H1 (cell line): ENCODE results near the gene RNF125. TPM values are rescaled to one million over a fixed set of nuclear protein-coding genes. Genes with fewer than 3 reads are reported as not detected.

ENCODE experiments used
- CTCF ChIA-PET: fragments of 300-600 bp; sonication (Branson Sonifier 250); formaldehyde crosslinking; loops from one replicate; lab custom pipeline; 2021; ENCODE audit not compliant: partially characterized antibody; lab: Charles Lee
- POLR2A ChIA-PET: fragments of 300-600 bp; sonication (Branson Sonifier 250); formaldehyde crosslinking; loops from one replicate; lab custom pipeline; 2021; ENCODE audit warnings: inconsistent platforms; ENCODE audit not compliant: partially characterized antibody; lab: Charles Lee
- DNase-seq, 2 experiments: peaks; one replicate each; pipeline versions ENCODE4 v3.0.0 to v3.0.0-alpha.2; 2010 to 2022; ENCODE audit warnings: low spot score in 2 of 2, low read depth in 1 of 2, mixed read lengths in 1 of 2
- FAIRE-seq: peaks from 2 replicates; lab custom pipeline; 2011; peaks lifted over from hg19 to GRCh38; lab: Jason Lieb, UNC
- H2AFZ ChIP-seq: 2 replicates; pipeline ENCODE4 v1.8.1; 2012; ENCODE audit warnings: low read length, inconsistent platforms
- H2AK5ac ChIP-seq: 2 replicates; pipeline ENCODE4 v1.6.1; 2013; ENCODE audit warnings: low read depth, low read length
- H2BK120ac ChIP-seq: replicated peaks from 2 replicates; pipeline ENCODE3; 2013; ENCODE audit warnings: low read depth, low read length, inconsistent platforms
- H2BK12ac ChIP-seq: 2 replicates; pipeline ENCODE4 v1.6.1; 2013; ENCODE audit warnings: low read depth, low read length
- H2BK15ac ChIP-seq: 2 replicates; pipeline ENCODE4 v1.6.1; 2013; ENCODE audit warnings: low read length
- H2BK20ac ChIP-seq: 2 replicates; pipeline ENCODE4 v1.6.1; 2013; ENCODE audit warnings: low read length
- H2BK5ac ChIP-seq: 2 replicates; pipeline ENCODE4 v1.6.1; 2013; ENCODE audit warnings: low read depth, low read length
- H3K14ac ChIP-seq: 2 replicates; pipeline ENCODE4 v1.6.1; 2013; ENCODE audit warnings: inconsistent platforms; ENCODE audit not compliant: insufficient read length
- H3K18ac ChIP-seq: 2 replicates; pipeline ENCODE4 v1.6.1; 2013; ENCODE audit warnings: low read length; ENCODE audit errors: extremely low read depth
- H3K23ac ChIP-seq: 2 replicates; pipeline ENCODE4 v1.6.1; 2013; ENCODE audit warnings: inconsistent platforms; ENCODE audit not compliant: insufficient read length
- H3K23me2 ChIP-seq: 2 replicates; pipeline ENCODE4 v1.6.1; 2013; ENCODE audit warnings: low read depth, low read length
- H3K27ac ChIP-seq: 2 replicates; pipeline ENCODE4 v1.6.1; 2011; ENCODE audit warnings: low read depth, low read length, inconsistent platforms
- H3K27me3 ChIP-seq, 4 experiments: replicated peaks in 1 of 4; 1 replicate in 1 of 4; 2 replicates in 3 of 4; pipeline versions ENCODE4 v1.6.1 to v1.8.1; 2011 to 2013; ENCODE audit warnings: low read length in 3 of 4, mild to moderate bottlenecking in 3 of 4, inconsistent platforms in 2 of 4, mixed read lengths in 2 of 4, moderate library complexity in 1 of 4; ENCODE audit not compliant: control insufficient read depth in 3 of 4, insufficient read depth in 3 of 4; ENCODE audit errors: extremely low read depth in 1 of 4
- H3K36me3 ChIP-seq, 4 experiments: 2 replicates each; pipeline versions ENCODE4 v1.6.1 to v1.8.1; 2011 to 2013; ENCODE audit warnings: mild to moderate bottlenecking in 4 of 4, low read length in 3 of 4, moderate library complexity in 2 of 4, control low read depth in 1 of 4, inconsistent platforms in 1 of 4; ENCODE audit not compliant: insufficient read depth in 4 of 4, control insufficient read depth in 2 of 4
- H3K4ac ChIP-seq: replicated peaks from 2 replicates; pipeline ENCODE3; 2013; ENCODE audit warnings: low read length, low read depth, mixed read lengths, inconsistent platforms; ENCODE audit not compliant: insufficient read length
- H3K4me1 ChIP-seq, 4 experiments: replicated peaks in 1 of 4; 1 replicate in 1 of 4; 2 replicates in 3 of 4; pipeline versions ENCODE4 v1.6.1 to v1.8.1; 2011 to 2013; ENCODE audit warnings: low read length in 3 of 4, inconsistent platforms in 2 of 4, mixed read lengths in 1 of 4; ENCODE audit not compliant: insufficient read depth in 4 of 4, control insufficient read depth in 3 of 4
- H3K4me2 ChIP-seq, 2 experiments: 2 replicates each; pipeline versions ENCODE4 v1.6.1 to v1.8.1; 2011 to 2013; ENCODE audit warnings: low read depth in 2 of 2, low read length in 2 of 2, control low read depth in 1 of 2, inconsistent platforms in 1 of 2, mild to moderate bottlenecking in 1 of 2; ENCODE audit not compliant: insufficient read depth in 1 of 2
- H3K4me3 ChIP-seq, 4 experiments: fragments of 200-600, 300-600 bp in 1 of 4; sonication (generic), shearing (Covaris generic), sonication (Bioruptor Twin) in 1 of 4; 2 replicates each; pipeline versions ENCODE4 v1.5.1 to v1.8.1; 2011 to 2016; ENCODE audit warnings: low read length in 4 of 4, low read depth in 3 of 4, control low read depth in 2 of 4, inconsistent platforms in 2 of 4, mild to moderate bottlenecking in 2 of 4, mixed read lengths in 1 of 4, moderate library complexity in 1 of 4; ENCODE audit not compliant: insufficient read depth in 2 of 4; ENCODE audit errors: extremely low read depth in 1 of 4
- H3K56ac ChIP-seq: replicated peaks from 2 replicates; pipeline ENCODE3; 2013; ENCODE audit warnings: low read depth, mild to moderate bottlenecking, mixed read lengths, low read length, inconsistent platforms; ENCODE audit not compliant: insufficient read length
- H3K79me1 ChIP-seq: 2 replicates; pipeline ENCODE4 v1.6.1; 2013; ENCODE audit warnings: low read depth, low read length, control low read depth
- H3K79me2 ChIP-seq, 2 experiments: 2 replicates each; pipeline versions ENCODE4 v1.6.1 to v1.8.1; 2012 to 2013; ENCODE audit warnings: low read length in 2 of 2, mild to moderate bottlenecking in 2 of 2, inconsistent platforms in 1 of 2; ENCODE audit not compliant: insufficient read depth in 2 of 2, control insufficient read depth in 1 of 2
- H3K9ac ChIP-seq, 4 experiments: replicated peaks in 1 of 4; 1 replicate in 1 of 4; 2 replicates in 3 of 4; pipeline versions ENCODE4 v1.6.1 to v1.8.1; 2011 to 2013; ENCODE audit warnings: low read depth in 3 of 4, low read length in 3 of 4, control low read depth in 2 of 4, mild to moderate bottlenecking in 2 of 4, moderate library complexity in 2 of 4, inconsistent platforms in 1 of 4; ENCODE audit errors: extremely low read depth in 1 of 4
- H3K9me3 ChIP-seq, 2 experiments: 2 replicates each; pipeline versions ENCODE4 v1.6.1 to v1.8.1; 2012 to 2013; ENCODE audit warnings: mild to moderate bottlenecking in 2 of 2, moderate library complexity in 2 of 2, control low read depth in 1 of 2, inconsistent platforms in 1 of 2, low read depth in 1 of 2, low read length in 1 of 2, mixed read lengths in 1 of 2; ENCODE audit not compliant: insufficient read depth in 2 of 2
- H4K20me1 ChIP-seq, 2 experiments: replicated peaks in 1 of 2; 2 replicates each; pipeline versions ENCODE3 to v1.8.1; 2011 to 2013; ENCODE audit warnings: inconsistent platforms in 2 of 2, low read length in 2 of 2, mild to moderate bottlenecking in 1 of 2; ENCODE audit not compliant: insufficient read depth in 2 of 2, control insufficient read depth in 1 of 2
- H4K5ac ChIP-seq: 2 replicates; pipeline ENCODE4 v1.6.1; 2013; ENCODE audit warnings: low read length, low read depth, mixed read lengths, inconsistent platforms; ENCODE audit not compliant: insufficient read length
- H4K8ac ChIP-seq: 2 replicates; pipeline ENCODE4 v1.8.0; 2013; ENCODE audit warnings: mild to moderate bottlenecking, moderate library complexity, low read length, inconsistent platforms; ENCODE audit not compliant: insufficient read depth; ENCODE audit errors: extremely low read depth
- H4K91ac ChIP-seq: replicated peaks from 2 replicates; pipeline ENCODE3; 2013; ENCODE audit warnings: low read length, mixed read lengths, inconsistent platforms; ENCODE audit not compliant: insufficient read length
- ASH2L ChIP-seq: fragments of 200-600, 300-600 bp; sonication (generic); IDR thresholded peaks from one replicate; pipeline ENCODE4 v1.7.1; 2017; ENCODE audit warnings: low read length
- JUN ChIP-seq: IDR thresholded peaks from 2 replicates; pipeline ENCODE4 v1.6.1; 2011; ENCODE audit warnings: low read depth, mild to moderate bottlenecking, improper control_type of control experiment, low read length
- POLR2AphosphoS5 ChIP-seq: IDR thresholded peaks from 2 replicates; pipeline ENCODE4 v1.6.1; 2011; ENCODE audit warnings: low read depth, low read length
- SIRT6 ChIP-seq: IDR thresholded peaks from one replicate; pipeline ENCODE4 v1.7.1; 2012; ENCODE audit warnings: low read length, inconsistent platforms
- SP2 ChIP-seq: IDR thresholded peaks from 2 replicates; pipeline ENCODE4 v1.6.1; 2012; ENCODE audit warnings: mild to moderate bottlenecking, low read length, inconsistent platforms
- TCF12 ChIP-seq: IDR thresholded peaks from 2 replicates; pipeline ENCODE4 v1.6.1; 2011; ENCODE audit warnings: low read depth, mild to moderate bottlenecking, low read length
- WGBS, 2 experiments: shearing (Covaris generic) in 1 of 2; methylation state at CpG; one replicate each; pipeline versions ENCODE4 v1.1.6 to v1.1.7; 2013 to 2015; ENCODE audit warnings: low lambda C conversion rate in 2 of 2, mixed read lengths in 2 of 2, inconsistent platforms in 1 of 2, low coverage in 1 of 2, missing lambda C conversion rate in 1 of 2; ENCODE audit not compliant: insufficient replicate concordance in 2 of 2, insufficient coverage in 1 of 2, insufficient read length in 1 of 2; ENCODE audit errors: extremely low coverage in 1 of 2, missing lambda C conversion rate in 1 of 2; 5-methylcytosine and 5-hydroxymethylcytosine counted together
- polyA plus RNA-seq, 7 experiments: library from polyadenylated mRNA; depleted of rRNA in 3 of 7; stranded (reverse) in 5 of 7; unstranded in 2 of 7; fragments of >200 nt in 5 of 7; fragments of 200-250 nt in 2 of 7; gene quantifications; 1 replicate in 5 of 7; 2 replicates in 1 of 7; 4 replicates in 1 of 7; pipeline versions ENCODE4 v1.2.1 to v1.2.3, GENCODE V29; 2011 to 2013; ENCODE audit warnings: missing spikeins in 2 of 7, mixed read lengths in 2 of 7
- total RNA-seq: library from RNA; stranded (reverse); fragmentation: NEBNext Ultra II Directional; extraction: Animal tissue kit (Norgen Biotek cat#: 25700); gene quantifications from 2 replicates; pipeline ENCODE4 v1.2.1, GENCODE V29; 2021

Gene RNF125
- total and polyA plus RNA-seq, 2 of the 8 experiments (the other 6 are each of a cell fraction or from before 2014, with no cell fraction given) = 14.3 to 15.2 TPM

GRCh38 chr18:32060026-32060425, 41.4 kb downstream of the RNF125 start:
- H3K79me1 ChIP-seq = no peaks in the 10 kb centered on the region
- no peaks in the 10 kb centered on the region for H3K23me2 ChIP-seq
- H3K18ac ChIP-seq = no peak overlapping the region
- no peak overlapping the region for H4K91ac ChIP-seq
- no peak overlapping the region for H3K14ac ChIP-seq
- H3K4me1 ChIP-seq = peaks cover 0 to 3% (median 1%) of the 10 kb centered on the region in 4 experiments; a peak in 1 of 7 replicates
- H4K20me1 ChIP-seq = no peaks in the 10 kb centered on the region
- 86% methylated on average over 2 of the region's 2 CpGs; no CpG with 5 or more reads in 1 of the 2 experiments for WGBS, 2 experiments
- H2BK12ac ChIP-seq = no peak overlapping the region
- no peak overlapping the region for H2BK120ac ChIP-seq
- no peaks in the 10 kb centered on the region for H3K36me3 ChIP-seq
- no peak overlapping the region for H2BK20ac ChIP-seq
- H4K5ac ChIP-seq = no peak overlapping the region
- no peak overlapping the region for H2AFZ ChIP-seq
- H3K56ac ChIP-seq = no peak overlapping the region
- H3K27ac ChIP-seq = no peak overlapping the region
- H3K79me2 ChIP-seq = no peaks in the 10 kb centered on the region
- no peak for DNase-seq
- no peak overlapping the region for H4K8ac ChIP-seq
- ChIA-PET POLR2A (no interaction called here), CTCF (interaction anchor here (2.1 to 3.3 kb wide), 2 partner anchors 9 to 12 kb away, joined by 8 to 20 read pairs; no protein-coding TSS in a partner anchor)
- no peak overlapping the region for H2AK5ac ChIP-seq
- no peak overlapping the region for H3K4me2 ChIP-seq
- no peaks in the 10 kb centered on the region for H3K9me3 ChIP-seq
- no peak overlapping the region for H2BK15ac ChIP-seq
- TF ChIP-seq JUN (no peak), TCF12 (no peak), SIRT6 (no peak), POLR2AphosphoS5 (no peak), ASH2L (no peak), SP2 (no peak)
- H3K23ac ChIP-seq = no peak overlapping the region
- H3K4ac ChIP-seq = no peak overlapping the region
- H2BK5ac ChIP-seq = no peak overlapping the region
- no peak overlapping the region for H3K9ac ChIP-seq
- no peak overlapping the region for H3K4me3 ChIP-seq
- no peaks in the 10 kb centered on the region for H3K27me3 ChIP-seq
- FAIRE-seq = no peak
